ENCODE results near the gene DOCK4. TPM values are rescaled to one million over a fixed set of nuclear protein-coding genes. Genes with fewer than 3 reads are reported as not detected.

The DOCK4 gene
- total RNA-seq, 1 donor from 2014 or later = 109 TPM

- DNase-seq = no peak
Measured at GRCh38 chr7:111711426-111712065, 494.7 kb downstream of the DOCK4 start.

DNA sequence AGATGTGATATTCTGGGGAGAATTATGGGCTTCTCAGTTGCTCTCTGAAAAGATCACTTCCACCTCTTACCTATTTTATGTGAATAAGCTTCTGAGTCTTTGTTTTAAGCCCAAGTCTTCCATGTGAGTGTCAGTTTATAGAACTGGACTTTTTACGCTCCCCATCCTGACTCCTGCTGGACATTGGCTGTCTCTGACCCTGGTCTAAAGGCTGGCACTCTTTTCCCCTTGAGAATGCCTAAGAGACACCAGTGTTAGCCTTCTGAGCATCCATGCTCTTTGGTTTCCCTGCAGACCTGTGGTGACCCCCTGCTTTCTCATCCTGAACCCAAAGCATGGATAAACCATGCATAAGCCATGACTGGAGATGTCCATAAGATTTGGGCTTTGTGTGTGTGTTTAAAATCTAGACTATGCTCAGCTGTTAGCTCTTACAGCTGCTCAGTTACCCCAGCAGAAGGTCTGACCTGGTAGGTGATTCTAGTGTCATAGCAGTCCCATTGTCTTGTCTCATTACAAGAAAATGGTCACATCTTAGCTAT lies 495.3 kb downstream of the DOCK4 start:
- no peak for DNase-seq

DNA sequence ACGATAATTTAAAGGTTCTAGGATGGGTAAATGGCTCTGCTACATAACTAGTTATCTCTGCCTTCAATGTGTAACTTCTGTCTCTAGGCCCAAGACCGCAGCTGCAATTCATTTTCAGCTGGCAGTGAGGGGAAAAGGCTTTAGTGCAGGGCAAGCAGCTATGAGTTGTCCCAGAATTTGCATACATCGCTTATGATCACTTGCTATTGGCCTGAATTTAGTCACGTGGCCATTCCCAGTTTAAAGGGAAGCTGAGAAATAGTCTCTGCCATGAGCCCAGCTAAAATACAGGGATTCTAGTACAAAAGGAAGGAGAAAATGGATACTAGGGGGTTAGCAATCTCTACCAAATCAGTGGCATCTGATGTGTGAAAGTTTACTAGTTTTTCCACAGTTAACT lies 498.1 kb downstream of the DOCK4 start:
- DNase-seq = no peak

GRCh38 chr7:111705807-111706206 lies 500.4 kb downstream of the DOCK4 start:
- DNase-seq = no peak

GRCh38 chr7:111697771-111698170 lies 508.4 kb downstream of the DOCK4 start:
- DNase-seq = no peak

DNA sequence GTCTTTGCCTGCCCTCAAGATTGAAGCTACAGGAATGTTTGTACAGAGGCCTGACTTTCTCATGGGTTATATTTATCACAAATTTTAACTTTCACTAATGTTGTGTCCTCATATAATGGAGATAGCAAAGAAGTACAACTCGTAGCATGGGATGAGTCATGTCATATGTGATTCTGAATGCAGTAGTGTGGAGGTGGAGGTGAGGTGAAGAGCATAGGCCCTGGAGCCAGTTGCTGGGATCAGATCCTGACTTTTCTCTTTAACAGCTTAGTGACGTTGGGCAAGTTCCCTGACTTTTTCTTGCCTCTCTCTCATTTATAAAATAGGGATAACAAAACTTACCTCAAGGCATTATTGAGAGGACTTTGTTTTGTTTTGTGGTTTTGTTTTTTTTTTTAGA lies 511.8 kb downstream of the DOCK4 start:
- no peak for DNase-seq

DNA sequence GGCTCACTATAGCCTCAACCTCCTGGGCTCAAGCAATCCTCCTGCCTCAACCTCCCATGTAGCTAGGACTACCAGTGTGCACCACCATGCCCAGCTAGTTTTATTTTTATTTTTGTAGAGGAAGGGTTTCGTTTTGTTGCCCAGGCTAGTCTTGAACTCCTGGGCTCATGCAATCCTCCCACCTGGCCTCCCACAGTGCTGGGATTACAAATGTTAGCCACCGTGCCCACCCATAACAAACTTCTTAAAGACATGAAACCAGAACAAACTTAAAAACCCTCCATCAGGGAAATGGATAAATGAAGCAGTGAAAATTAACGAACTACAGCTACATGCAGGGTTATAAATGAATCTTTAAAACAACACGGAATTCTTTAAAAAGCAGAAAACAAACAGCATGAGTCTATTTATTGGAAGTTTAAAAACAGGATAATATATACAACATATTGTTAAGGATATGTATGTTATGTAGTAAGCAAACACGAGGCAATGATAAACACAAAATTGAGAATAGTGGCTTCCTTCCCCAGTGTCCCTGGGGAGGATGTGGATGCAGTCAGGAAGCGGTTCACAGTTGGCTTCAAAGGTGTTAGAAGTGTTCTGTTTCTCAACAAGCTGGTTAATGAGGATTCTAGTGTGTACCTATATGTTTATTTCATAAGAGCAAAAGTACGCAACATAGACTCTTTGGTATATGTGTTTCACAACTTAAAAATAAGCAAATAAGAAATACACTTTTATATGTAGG lies 515.7 kb downstream of the DOCK4 start:
- DNase-seq = no peak

DNA sequence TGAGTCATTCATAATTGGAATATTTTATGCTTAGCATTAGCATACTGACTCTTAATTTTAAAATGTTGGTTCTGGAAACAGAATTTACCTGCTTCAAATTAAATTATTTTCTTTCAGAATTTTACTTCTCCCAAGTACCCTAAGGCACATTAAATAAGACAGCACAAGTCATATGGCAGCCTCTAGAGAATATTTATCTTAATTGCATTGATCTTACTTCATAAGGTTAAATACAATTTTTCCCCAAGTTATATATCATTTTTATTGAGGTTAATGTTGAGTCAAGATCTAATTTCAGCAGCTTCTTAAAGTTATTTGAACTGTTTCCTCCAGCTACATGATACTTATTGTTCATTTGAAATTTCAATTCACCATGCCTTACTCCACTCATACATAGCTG lies 520.9 kb downstream of the DOCK4 start:
- no peak for DNase-seq

DNA sequence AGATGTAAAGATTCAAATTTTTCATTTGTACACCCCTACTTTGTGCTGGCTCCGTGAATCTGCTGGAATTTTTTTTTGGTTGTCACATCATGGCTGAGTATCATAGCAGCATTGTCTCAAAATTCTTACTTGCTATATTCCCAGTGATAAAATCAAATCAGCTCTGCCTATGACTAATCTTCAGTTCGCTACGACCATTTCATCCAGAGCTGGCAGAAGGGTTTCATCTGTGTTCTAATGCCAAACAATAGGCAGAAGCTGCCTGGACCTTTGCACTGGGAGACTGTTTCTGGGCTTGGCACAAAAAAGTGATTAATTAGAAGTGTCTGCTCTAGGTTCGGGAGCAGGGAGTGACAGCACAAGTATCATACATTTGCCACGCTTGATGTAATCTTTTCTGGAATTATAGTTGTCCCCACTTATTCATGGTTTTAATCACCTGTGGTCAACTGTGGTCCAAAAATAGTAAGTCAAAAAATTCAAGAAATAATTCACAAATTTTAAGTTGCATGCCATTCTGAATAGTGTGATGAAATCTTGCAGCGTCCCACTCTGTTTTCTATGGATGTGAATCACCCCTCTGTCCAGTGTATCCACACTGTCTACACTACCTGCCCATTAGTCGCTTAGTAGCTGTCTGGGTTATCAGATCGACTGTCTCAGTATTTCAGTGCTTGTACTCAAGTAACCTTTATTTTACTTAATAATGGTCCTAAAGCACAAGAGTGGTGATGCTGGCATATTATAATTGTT lies 523.4 kb downstream of the DOCK4 start:
- DNase-seq = no peak

- no peak for DNase-seq
Measured at GRCh38 chr7:111681242-111681641, 525.0 kb downstream of the DOCK4 start.

GRCh38 chr7:111678986-111679385 lies 527.2 kb downstream of the DOCK4 start:
- DNase-seq = no peak

- DNase-seq = no peak
Measured at GRCh38 chr7:111678281-111678680, 527.9 kb downstream of the DOCK4 start.

DNA sequence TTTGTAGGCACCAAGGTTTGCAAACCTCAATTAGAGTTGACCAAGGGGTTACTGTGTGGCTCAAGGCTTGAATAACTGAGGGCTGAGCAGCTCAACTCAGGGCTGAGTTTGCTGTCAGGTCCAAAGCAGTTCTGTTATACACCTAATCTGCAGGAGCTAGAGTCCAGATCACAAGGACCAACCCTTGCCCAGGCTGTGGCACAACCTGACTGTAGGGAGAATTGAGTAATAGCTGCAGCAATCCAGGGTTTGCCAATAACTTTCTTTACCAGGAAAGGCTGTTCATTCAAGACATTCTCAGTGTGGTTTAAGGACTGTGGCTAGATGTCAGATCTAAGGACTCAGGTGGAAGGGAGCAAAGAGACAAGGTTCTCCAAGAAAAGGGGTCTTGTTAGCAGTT lies 528.4 kb downstream of the DOCK4 start:
- DNase-seq = no peak

DNA sequence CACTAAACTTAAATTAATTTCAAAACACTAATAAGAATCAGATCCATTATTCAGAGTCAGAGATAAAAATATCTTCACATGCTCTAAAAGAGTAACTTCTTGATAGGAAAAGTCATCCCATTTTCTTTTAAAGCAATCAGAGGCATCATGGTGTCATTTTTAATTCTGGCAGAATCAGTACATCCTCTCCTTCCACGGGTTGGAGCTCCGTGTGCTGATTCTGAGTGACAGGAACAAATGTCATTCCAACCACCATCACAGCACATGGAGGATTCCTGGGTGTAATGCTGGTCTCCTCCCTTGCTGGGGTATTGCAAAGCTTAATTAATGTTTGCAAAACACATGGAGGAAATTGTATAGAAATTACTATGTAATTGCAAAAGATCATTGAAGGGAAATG lies 529.4 kb downstream of the DOCK4 start:
- no peak for DNase-seq

Small RNAs within 50 kb of the gene (small RNA-seq; reads per million reads assigned to genes)
- gene RNA5SP237 = not detected

Other genes with a start within 250 kb of the DOCK4 start
- gene ZNF277, start 296 bp upstream of the DOCK4 start, total RNA-seq = 77.0 TPM
- gene IFRD1, start 244.1 kb upstream of the DOCK4 start, total RNA-seq = 90.5 TPM